Measurements from ENCODE around the gene METTL16.

Gene METTL16

DNA sequence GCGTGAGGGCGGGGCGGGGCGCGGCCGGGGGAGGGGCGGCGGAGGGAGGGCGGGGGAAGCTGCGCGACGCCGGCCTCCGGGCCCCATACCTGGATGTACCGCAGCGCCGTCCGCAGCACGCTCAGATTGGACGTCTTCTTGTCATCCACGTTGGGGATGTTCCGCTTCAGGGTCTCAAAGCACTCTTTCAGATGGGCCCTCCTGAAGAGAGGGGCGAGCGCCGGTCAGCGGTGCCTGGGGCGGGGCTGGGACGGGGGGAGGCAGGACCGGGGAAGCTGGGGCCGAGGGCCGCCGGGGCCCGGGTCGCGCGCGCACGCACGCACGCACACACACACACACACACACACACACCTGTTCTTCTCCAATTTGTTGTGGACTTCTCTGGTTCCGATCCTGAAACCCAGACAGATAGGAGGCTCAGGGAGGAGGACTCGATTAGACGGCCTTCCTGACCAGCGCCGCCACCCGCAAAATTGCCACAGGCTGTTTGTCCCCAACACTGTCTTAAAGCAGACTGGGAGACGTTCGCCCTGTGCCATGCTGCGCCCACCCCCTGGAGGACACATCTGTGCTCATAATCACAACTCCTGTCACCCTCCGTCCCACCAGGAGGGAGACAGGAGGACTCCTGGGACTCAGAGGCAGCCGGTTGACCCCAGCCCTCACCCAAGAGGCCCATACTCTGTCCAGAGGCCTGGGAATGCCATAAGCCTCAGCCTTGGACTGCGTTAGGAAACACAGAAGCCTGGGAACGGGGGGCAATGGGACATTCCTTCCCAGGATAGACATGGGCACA is 117.5 kb downstream of the METTL16 start:
- FAIRE-seq (no peak), DNase-seq (ENCODE audit: insufficient read length, low spot score) (no peak)
- no peak for TF ChIP-seq POLR2AphosphoS5 (IDR thresholded peaks at IDR 0.05; ENCODE audit: low read depth, low read length)
- no peak for TF ChIP-seq POLR2A (IDR thresholded peaks at IDR 0.05; ENCODE audit: low read depth, low read length)
- TF ChIP-seq SPI1 (IDR thresholded peaks at IDR 0.05; ENCODE audit: low read depth, low read length): no peak

DNA sequence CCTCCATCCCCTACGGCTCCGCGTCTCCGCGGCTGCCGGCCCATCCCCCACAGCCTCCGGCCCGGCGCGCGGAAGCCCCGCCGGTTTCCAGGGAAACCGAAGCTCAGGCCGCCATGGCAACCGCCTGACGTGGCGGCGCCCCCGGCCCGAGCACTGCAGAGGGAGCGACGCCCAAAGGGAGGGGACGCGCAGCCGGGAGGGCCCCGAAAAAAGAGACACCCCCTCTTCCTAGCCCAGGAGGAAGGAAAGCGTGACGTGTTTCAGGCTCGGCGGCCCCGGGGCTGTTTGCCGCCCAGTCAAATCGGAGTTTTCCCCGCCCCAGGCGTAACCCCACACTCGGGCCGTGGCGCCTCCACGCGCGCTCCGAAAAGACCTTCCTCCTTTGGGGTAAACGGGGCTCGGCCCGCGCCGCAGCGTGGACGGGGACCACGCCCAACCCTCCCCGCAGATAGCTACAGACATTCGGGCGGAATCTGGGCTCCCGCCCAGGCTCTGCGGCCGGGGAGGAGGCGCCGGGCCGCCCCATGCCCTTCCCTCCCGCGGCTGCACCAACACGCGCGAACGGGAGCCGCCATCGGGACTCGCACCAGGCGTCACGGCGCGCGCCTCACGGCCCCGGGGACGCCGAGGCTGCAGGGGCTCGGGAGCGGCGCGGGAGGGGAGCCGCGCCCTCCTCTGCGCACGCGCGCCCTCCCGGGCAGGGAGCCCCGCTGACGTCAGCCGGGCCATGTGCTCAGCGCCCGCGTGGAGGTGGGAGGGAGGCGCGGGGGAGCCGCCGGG is 118.3 kb downstream of the METTL16 start:
- DNase-seq (ENCODE audit: insufficient read length, low spot score): peak; percentile 92
- peak; percentile 99 for FAIRE-seq
- TF ChIP-seq POU2F2 (IDR thresholded peaks at IDR 0.05; ENCODE audit: low read depth, low read length) (no peak), TAF1 (IDR thresholded peaks at IDR 0.05; ENCODE audit: low read depth, low read length) (no peak), POLR2AphosphoS5 (IDR thresholded peaks at IDR 0.05; ENCODE audit: low read depth, low read length) (peak; percentile 16; the same call in 1 of the 2 replicates), SPI1 (IDR thresholded peaks at IDR 0.05; ENCODE audit: low read depth, low read length) (no peak), POLR2A (IDR thresholded peaks at IDR 0.05; ENCODE audit: low read depth, low read length) (no peak), PAX5 (IDR thresholded peaks at IDR 0.05; ENCODE audit: insufficient read depth, low read length, severe bottlenecking) (no peak)

DNA sequence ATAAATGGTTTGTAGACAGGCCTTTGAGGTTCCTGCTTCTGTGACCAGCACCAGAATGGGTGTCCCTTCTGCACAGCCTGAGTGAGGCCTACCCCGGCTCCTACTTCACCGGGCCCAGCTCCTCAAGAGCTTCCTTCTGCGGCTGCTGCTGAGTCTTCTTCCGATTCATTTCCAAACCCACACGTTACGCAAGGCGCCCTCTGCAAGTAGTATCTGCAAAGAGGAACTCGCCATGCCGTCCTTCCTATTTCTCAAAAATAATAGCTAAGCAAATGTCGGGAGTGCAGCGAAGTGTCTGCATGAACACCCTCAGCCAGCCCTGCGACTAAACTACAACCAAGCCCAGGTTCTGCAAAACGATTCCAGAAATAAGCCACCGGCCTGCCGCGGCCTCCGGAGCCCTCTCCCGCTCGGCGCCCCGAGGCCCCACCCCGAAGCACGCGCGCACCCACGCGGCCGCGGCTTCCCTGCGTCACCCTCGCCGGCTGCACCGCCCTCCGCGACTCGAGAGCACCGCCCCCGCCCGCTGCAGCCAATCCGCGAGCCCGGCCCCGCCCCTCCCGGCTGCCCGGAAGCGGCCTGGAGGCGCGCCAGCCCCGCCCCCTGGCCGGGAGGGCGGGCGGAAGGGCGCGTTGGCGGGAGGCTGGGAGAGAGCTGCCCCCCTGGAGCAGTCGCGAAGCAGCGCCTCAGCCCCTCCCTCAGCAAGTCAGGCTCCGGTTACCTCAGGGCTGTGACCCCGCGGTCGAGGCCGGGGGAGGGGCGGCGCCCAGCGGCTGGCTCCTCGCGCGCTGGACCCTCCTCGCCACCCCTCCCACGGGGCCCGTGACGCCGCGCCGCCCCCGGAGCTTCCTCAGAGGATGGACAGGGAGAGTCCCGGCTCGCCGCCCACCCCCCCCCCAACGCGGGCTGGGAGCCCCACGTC is 119.2 kb downstream of the METTL16 start:
- no peak for FAIRE-seq
- DNase-seq (ENCODE audit: insufficient read length, low spot score): peak; percentile 88
- TF ChIP-seq POLR2A (IDR thresholded peaks at IDR 0.05; ENCODE audit: low read depth, low read length) (peak; percentile 61), POU2F2 (IDR thresholded peaks at IDR 0.05; ENCODE audit: low read depth, low read length) (no peak), PAX5 (IDR thresholded peaks at IDR 0.05; ENCODE audit: insufficient read depth, low read length, severe bottlenecking) (no peak), SPI1 (IDR thresholded peaks at IDR 0.05; ENCODE audit: low read depth, low read length) (peak; percentile 77), TAF1 (IDR thresholded peaks at IDR 0.05; ENCODE audit: low read depth, low read length) (peak; percentile 42; the same call in 1 of the 2 replicates), POLR2AphosphoS5 (IDR thresholded peaks at IDR 0.05; ENCODE audit: low read depth, low read length) (no peak)

DNA sequence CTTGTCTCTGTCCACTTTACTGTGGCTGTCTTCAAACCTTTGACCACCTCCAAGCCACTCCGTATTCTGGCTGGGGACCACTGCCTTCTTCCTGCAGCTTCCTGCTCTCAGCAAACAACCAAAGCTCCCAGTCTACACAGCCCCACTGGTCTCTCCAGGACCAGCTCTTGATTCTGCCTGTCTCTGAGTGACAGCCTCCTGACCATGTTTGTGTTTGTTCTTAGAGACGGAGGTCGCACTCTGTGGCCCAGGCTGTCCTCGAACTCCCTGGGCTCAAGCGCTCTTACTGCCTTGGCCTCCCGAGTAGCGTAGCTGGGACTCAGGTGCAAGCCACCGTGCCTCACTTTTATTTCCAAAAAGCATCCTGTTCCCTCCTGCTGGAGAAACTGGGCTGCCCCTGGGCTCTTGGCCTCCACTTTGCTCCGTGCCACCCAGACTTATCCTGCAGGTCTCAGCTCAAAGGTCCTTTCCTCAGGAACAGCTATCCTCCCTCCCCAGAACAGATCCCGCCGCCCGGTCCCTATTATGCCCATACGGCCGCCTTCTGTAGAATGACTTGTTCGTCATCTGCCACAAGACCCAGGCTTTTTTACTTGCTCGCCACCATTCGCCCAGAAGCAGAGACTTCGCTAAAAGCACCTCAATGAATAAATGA is 120.0 kb downstream of the METTL16 start:
- DNase-seq (ENCODE audit: insufficient read length, low spot score) (no peak), FAIRE-seq (peak; percentile 80)
- no peak for TF ChIP-seq TAF1 (IDR thresholded peaks at IDR 0.05; ENCODE audit: low read depth, low read length)
- peak; percentile 46; the same call in 1 of the 2 replicates for TF ChIP-seq POLR2A (IDR thresholded peaks at IDR 0.05; ENCODE audit: low read depth, low read length)

DNA sequence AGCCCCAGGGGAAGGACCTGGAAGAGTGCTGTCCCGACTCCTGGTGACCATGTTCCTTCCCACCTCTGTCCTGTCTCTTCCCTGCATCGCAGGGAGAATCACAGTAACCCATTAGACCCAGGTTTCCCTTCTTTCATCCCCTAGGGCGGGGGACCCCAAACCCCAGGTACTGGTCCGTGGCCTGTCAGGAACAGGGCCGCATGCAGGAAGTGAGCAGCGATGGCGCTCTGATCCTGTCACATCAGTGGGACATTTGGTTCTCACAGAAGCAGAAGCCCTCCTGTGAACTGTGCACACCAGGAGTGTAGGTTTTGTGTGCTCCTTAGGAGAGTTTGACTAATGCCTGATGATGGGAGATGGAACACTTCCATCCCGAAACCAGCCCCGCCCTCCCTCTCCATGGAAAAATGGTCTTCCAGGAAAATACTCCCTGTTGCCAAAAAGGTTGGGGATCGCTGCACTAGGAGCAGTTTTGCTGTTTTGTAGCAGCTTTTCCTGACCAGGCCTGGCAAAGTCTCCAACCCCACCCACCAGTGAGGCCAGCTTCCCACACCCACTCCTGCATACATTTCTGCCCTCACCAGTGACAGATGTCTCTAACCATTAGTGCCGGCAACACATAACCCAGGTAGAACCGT is 121.4 kb downstream of the METTL16 start:
- DNase-seq (ENCODE audit: insufficient read length, low spot score): no peak
- TF ChIP-seq POLR2AphosphoS5 (IDR thresholded peaks at IDR 0.05; ENCODE audit: low read depth, low read length) (no peak), POLR2A (IDR thresholded peaks at IDR 0.05; ENCODE audit: low read depth, low read length) (no peak), TAF1 (IDR thresholded peaks at IDR 0.05; ENCODE audit: low read depth, low read length) (no peak), POU2F2 (IDR thresholded peaks at IDR 0.05; ENCODE audit: low read depth, low read length) (no peak), SPI1 (IDR thresholded peaks at IDR 0.05; ENCODE audit: low read depth, low read length) (no peak), PAX5 (IDR thresholded peaks at IDR 0.05; ENCODE audit: insufficient read depth, low read length, severe bottlenecking) (no peak)
- FAIRE-seq: peak; percentile 20

DNA sequence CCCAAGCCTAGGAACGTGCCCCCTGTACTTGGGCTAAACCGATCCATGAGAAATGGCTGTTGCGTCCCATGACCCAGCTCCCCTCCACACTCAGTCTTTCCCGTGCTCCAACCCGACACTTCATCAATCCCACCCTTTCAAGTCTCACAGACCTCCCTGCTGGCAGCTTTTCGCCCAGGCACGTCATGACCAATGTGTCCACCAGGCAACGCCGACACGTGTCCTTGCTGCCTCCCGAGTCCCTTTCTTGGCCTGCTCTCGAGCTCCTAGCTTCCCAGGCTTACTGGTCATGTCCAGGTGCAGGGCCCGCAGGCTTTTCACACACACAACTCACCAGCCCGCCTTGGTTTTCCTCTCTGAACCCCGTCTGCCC is 123.0 kb downstream of the METTL16 start:
- TF ChIP-seq TAF1 (IDR thresholded peaks at IDR 0.05; ENCODE audit: low read depth, low read length): no peak
- TF ChIP-seq POLR2AphosphoS5 (IDR thresholded peaks at IDR 0.05; ENCODE audit: low read depth, low read length): no peak
- no peak for TF ChIP-seq POLR2A (IDR thresholded peaks at IDR 0.05; ENCODE audit: low read depth, low read length)
- no peak for TF ChIP-seq POU2F2 (IDR thresholded peaks at IDR 0.05; ENCODE audit: low read depth, low read length)
- TF ChIP-seq PAX5 (IDR thresholded peaks at IDR 0.05; ENCODE audit: insufficient read depth, low read length, severe bottlenecking): no peak
- no peak for TF ChIP-seq SPI1 (IDR thresholded peaks at IDR 0.05; ENCODE audit: low read depth, low read length)
- DNase-seq (ENCODE audit: insufficient read length, low spot score) (no peak), FAIRE-seq (no peak)

DNA sequence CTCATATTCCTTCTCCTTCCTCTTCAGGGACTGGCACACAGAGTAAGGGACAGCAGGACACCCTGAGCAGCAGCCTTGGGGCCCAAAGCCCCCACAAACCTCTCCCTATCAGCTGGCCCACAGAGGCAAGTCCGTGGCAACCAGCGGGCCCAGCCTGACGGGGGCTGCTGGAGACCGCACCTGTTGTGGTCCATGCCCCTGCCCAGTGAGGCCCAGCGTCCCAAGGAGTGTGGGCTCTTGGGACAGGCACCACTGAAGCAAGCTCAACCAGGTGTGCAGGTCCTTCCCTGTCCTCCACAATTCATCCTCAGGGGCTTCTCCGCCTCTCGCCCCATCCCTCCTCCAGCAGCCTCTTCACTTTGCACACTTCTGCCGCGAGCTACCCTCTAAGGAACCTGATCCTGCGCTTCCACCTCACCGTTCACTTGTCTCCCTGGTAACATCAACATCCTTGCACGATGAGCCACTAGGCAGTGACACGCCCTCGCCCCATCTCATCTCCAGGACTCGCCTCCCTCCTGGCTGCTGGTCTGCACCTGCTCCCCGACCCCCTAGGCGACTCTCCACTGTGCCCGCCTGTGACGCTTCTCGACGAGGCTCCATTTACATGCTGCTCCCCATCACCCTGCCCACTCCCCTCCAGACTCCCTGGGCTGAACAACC is 123.5 kb downstream of the METTL16 start:
- TF ChIP-seq POLR2AphosphoS5 (IDR thresholded peaks at IDR 0.05; ENCODE audit: low read depth, low read length): no peak
- TF ChIP-seq TAF1 (IDR thresholded peaks at IDR 0.05; ENCODE audit: low read depth, low read length): no peak
- no peak for TF ChIP-seq POLR2A (IDR thresholded peaks at IDR 0.05; ENCODE audit: low read depth, low read length)
- no peak for TF ChIP-seq POU2F2 (IDR thresholded peaks at IDR 0.05; ENCODE audit: low read depth, low read length)
- TF ChIP-seq PAX5 (IDR thresholded peaks at IDR 0.05; ENCODE audit: insufficient read depth, low read length, severe bottlenecking): no peak
- no peak for TF ChIP-seq SPI1 (IDR thresholded peaks at IDR 0.05; ENCODE audit: low read depth, low read length)
- FAIRE-seq (no peak), DNase-seq (ENCODE audit: insufficient read length, low spot score) (no peak)

All from GM12891 (cell line).